HG03196 (cell line): ENCODE data around the gene HDAC11.

Experiments used
- ATAC-seq: cut with Tn5 transposase; IDR thresholded peaks from one replicate; pipeline ENCODE4 v1.9.1; 2021; ENCODE audit not compliant: unreplicated experiment

The HDAC11 gene

DNA sequence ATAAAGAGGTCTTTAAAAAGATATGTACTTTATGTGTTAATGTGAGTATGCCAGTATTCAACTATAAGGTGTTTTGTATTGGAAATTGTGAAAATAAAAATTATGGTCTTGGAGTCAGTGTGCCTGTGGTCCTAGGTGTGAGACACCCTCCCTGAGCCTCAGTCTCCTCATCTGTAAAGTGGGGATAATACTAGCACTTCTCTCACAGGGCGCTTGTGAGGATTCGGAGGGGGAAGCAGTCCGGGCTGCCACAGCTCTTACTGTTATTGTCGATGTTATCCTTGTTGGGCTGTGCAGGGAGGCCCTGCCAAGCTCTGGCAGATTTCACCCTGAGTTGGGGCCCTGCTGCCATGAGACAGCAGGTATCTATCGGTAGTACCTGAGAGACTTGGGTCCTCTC lies 42.1 kb downstream of the HDAC11 start:
- no peak for ATAC-seq

DNA sequence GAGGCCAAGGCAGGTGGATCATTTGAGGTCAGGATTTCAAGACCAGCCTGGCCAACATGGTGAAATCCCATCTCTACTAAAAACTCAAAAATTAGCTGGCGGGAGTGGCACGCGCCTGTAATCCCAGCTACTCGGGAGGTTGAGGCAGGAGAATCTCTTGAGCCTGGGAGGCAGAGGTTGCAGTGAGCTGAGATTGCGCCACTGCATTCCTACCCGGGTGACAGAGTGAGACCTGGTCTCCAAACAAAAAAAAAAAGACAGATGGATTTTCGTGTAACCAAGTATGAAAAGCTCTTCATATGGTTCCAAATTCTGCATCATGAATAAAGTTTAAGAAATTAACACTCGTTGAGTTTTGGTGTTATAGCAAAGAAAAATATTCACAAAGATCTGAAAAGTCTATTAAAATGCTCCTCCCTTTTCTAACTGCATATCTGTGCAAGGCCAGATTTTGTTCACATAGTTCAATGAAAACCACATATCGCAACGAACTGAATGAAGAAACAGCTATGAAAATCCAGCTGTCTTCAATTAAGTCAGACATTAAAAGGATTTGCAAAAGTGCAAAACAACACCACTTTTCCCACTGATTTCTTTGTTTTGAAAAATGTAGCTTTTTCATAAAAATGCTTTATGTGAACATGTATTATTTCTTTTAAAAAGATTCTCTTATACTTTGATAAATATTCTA lies 45.0 kb downstream of the HDAC11 start:
- ATAC-seq = no peak

DNA sequence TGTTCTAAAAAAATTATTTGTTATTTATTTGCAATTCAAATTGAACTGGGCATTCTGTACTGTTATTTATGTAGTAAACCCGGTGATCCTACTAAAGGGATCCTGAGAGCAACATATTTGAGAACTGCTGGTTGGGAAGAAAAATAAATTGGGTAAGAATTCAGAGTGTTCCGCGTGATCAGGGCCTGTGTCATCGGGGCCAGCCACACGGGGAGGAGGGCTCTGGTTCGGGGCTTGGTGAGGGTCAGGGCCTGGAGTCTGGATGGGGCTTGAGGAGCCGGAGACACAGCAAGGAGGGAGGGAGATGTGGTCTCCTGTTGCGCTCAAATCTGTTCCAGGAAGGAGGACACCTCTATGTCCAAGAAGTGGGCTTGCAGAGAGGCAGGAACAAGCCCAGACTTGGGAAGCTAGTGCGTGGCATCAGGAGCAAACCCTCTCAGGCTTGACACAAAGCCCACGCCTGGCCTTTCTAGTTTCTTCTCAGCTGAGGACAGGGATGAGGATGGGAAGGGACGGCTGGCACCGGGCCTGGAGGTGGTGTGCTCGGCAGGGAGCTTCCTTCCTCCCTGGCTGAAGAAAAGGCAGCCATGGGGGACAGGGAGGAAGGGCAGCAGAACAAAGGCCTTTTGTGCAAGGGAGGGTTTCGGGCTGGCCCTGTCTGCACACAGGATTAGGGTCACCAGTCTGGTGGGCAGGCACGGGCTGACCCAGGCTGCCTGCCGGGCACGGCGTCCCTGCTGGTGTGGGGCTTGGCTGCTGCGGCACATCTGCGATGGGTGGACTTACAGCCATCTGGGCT lies 45.9 kb downstream of the HDAC11 start:
- no peak for ATAC-seq

DNA sequence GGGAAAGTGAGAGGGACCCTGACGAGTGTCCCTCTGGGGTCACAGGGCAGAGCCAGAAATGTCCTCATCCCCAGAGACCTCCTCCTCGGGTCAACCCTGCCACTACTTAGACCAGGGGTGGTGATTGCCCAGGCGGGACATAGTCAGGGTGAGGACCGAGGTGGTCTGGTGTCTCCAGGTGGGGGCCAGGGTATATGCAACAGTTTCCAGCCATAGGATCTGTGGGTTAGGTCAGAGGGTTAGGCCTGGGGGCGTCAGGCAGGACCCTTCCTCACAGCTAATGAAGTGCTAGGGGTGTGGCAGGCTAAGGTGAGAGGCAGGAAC lies 46.5 kb downstream of the HDAC11 start:
- ATAC-seq = no peak

DNA sequence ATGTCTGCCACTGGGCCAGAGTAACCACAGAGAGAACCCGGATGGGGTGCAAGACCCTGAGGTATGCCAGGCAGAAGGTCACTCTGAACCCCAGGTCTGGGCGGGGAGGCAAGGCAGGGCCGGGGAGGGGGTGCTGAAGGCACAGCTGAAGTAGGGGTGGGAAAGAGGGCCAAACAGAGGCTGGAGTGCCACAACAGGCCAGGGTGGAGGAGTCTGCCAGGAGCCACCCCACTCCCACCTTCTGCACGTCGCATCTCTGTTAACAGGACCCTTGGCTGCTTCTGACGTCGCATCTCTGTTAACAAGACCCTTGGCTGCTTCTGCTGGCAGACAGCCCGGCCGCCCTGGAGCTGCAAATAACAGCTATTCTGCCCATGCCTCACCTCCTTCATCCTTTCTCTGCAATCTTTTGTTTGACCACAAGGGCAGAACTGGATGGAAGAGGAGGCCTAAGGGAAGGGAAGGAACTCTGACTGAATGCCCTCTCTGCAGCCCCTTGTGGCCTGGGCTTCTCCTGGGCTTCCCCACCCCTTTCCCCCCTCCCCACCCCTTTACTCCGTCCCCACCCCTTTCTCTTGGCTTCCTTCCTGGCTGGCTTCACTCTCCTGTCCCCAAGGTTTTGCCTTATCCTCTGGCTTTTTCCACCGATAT lies 48.2 kb downstream of the HDAC11 start:
- ATAC-seq = no peak

DNA sequence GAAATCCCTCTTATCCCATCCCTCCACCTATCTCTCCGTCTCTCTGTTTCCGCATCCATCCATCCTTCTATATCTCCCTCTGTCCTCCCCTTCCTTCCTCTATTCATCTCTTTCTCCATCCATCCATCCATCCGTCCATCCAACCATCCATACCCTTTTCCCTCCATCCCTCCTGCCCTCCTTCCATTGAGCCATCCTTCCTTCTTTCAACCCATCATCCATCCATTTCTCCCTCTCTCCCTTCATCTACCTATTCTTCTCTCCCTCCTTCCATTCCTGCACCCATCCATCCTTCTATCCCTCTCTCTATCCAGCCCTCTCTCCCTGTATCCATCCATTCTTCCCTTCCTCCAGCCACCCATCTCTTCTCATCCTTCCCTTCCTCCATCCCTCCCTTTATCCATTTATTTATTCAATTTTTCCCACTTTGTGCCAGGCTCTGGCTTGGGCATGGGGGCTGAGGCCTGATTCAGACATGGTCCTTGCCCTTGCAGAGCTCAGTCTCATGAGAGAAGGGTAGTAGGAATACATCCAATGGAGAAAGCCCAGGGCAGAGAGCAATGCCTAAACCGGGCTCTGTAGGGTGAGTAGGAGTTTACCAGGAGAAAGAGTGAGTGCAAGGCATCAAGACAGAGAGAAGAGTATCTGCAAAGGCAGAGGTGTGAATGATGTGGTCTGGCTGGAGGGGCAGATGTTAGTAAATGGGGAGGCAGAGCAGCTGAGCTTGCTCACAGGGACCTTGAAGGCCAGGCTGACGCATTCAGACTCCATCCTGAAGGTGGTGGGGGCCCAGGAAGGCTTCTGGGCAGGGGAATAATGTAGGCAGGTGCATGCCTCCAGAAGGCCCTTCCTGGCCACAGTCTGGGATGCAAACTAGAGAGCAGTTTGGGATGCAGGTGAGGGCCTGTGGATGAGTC lies 49.3 kb downstream of the HDAC11 start:
- no peak for ATAC-seq

DNA sequence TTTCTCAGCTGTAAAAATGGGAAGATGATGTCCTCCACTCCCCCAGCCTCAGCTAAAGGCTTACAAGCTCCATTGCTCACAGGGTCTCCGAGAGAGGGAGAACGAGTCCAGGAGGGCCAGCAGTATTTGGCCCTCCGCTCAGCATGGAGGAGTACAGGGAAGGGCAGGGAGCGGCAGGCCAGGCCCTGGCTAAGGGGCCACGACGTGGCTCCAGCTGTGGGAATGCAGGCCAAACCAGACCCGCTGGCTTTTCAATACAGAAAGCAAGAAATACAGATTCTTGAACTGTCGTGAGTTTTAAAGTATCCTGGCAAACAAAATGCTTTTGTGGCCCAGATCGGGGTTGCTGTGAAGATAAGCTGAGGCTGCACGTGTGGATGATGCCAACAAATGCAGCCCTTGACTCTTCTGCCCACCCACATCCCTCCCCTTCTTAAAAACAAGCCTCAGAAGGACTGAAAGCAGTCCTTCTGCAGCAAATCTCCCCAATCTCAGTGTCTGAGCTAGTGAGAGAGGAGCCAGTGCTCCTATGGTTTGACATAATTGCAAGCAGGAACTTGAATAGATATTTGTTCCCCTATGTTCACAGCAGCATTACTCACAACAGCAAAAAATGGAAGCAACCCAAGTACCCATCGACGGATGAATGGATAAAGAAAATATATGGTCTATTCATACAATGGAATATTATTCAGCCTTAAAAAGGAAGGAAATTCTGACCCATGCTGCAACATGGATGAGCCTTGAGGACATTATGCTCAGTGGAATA lies 50.3 kb downstream of the HDAC11 start:
- ATAC-seq = no peak

DNA sequence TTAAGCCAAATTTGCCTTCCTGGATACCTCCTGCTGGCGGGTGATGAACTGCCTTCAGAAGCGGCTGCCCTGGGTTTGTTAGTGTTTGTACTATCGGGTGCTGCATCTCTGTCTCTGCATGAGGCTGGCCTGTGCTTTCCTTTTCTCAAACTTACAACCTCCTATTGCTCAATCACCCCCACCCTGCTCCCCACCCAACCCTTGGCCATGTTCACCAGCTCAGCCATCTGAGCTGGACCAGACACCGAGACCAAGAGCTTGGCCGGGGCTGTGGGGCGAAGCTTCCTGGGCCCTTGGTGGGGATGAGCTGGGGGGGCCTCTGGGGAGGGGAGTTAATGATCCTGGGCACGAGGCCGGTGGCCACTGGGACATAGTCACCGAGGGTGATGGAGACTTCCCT lies 52.0 kb downstream of the HDAC11 start:
- no peak for ATAC-seq

DNA sequence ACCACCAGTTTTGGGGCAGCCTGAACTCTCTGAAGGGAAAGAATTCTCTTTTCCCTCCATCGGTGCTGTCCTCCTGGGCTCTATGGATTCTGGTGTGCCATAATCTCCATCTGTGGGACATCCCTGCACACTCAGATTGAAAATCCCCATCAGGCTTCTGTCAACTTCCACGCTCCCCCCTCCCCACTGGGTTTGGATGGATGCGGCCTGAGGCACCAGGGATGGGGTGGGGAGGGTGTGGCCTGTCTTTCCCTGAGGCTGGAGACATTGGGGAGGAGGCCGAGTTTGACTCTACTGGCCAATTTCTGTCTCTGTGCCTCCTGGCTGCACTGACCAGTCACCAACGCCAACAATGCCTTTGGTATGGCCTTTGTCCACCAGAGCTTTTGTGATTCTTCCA lies 52.5 kb downstream of the HDAC11 start:
- no peak for ATAC-seq

DNA sequence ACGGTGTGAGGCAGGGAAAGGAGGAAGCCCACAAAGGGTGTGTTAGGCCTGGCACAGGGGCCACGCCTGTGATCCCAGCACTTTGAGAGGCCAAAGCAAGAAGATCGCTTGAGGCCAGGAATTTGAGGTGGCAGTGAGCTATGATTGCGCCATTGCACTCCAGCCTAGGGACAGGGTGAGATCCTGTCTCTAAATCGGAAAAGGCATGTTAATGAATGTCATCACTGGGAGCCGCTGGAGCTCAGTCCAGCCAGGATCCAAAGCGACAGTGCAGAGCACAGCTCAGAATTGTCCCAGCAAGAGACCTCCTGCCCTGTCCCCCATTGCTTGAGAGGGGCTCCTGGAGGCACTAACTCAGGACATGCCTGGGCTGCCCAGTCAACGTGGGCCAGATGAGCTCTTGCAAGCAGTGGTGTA lies 53.8 kb downstream of the HDAC11 start:
- ATAC-seq = no peak

DNA sequence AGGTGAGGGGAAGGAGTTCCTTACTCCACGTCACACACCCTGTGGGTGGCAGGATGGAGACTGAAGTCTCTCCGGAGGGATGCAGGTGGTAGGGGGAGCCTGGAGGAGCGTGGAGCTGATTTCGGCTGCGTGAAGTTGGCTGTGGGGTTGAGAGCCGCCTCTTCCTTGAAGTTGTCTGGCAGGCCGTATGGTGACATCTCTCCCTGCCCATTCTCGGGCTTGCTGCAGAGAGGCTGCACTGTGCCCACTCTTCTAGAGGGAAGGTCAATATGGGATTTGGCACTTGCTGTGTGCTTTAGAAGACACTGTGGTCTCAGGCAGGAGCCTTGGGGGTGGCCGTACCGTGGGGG lies 55.4 kb downstream of the HDAC11 start:
- ATAC-seq = no peak

DNA sequence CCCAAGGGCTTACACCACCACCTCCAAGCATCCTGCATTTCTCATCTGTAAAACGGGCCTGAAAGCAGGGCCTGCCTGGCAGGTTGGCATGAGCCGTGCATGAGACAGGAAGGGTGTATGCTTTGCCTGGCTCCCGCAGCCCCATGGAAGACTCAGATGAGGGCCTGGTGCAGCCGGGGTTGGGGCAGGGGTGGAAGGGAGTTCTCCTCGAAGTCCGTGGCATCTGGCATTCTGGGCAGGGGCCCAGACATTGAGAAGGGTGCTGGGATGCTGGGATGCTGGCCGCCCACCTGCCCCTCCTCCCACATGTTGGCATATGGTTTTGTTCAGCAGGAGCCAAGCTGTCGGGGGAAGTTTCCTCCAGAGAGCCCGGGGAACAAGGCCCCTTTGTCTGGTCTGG lies 55.8 kb downstream of the HDAC11 start:
- no peak for ATAC-seq

DNA sequence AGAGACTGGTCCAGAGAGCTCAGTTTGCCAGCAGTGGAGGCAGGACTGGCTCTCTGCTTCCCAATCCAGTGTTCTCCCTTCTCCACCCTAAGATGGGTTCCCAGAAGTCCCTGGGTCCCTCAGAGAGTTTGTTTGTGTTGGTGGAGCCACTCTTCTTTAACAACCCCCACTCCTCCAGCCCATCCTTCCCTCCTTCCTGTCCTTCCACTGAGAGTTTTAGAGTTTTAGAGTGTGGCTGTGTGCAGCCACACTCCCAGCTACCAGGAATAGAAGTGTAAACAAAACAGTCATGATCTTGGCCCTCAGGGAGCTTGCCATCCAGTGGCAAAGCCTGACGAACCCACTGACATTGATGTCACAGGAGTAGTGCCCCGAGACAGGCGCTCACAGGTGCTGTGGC lies 56.3 kb downstream of the HDAC11 start:
- no peak for ATAC-seq

DNA sequence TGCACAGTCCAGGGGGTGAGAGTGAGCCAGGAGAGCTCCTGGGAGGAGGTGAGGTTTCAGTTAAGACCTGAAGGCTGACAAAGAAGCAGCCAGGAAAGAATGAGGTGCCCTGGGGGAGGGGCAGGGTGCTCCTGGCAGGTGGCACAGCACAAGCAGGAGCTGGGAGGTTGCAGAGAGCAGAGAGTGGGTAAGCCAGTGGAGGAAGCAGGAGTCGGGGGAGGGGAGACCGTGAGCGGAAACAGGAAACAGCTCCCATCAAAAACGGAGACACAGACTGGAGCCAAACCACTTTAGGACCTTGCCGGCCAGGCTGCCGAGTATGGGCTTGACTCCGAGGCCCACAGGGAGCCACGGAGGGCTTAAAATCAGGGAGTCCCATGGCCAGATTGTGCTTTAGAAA lies 56.7 kb downstream of the HDAC11 start:
- ATAC-seq = no peak

DNA sequence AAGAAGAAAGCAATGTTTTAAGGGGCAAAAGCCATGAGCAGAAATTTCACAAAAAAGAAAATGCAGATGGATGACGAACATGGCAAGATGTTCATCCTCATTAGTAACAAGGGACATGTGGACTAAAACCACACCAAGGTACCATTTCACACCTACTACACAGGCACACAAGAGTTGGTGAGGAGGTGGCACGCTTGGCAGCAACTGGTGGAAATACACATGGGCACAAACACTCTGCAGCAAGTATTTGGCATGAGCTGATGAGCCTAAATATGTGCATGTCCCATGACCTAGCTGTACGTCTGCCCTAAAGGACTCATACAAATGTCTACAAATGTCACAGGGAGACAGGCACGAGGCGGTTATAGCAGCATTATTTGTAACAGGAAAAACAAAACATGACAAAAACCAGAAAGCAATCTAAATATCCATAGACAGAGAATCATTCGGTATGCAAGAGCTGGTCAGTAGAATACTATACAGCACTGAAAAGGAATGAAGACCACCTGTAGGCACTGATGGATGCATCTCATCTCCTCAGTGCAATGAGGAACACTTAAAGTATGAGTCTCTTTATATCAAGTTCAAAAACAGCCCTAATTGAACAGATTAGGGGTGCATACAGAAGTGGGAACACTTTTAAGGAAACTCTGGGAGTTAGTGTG lies 57.3 kb downstream of the HDAC11 start:
- no peak for ATAC-seq

DNA sequence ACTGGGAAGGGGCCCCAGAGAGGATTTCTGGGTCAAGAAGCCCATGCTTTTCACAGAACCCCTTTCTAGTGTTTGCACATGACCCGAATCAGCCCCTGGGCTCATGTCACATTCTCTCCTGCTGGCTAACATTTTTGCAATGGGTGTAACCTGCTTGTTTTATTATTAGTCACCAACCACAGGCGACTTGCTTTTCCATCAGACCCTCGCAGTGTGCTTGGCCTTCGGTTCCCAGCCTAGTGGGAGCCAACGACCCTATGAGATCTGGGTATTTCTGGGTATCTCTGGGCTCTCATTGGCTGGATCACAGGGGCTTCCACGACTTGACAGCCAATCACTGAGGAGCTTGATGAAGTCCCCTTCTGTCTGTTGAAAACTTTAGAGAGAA lies 57.8 kb downstream of the HDAC11 start:
- ATAC-seq = no peak

DNA sequence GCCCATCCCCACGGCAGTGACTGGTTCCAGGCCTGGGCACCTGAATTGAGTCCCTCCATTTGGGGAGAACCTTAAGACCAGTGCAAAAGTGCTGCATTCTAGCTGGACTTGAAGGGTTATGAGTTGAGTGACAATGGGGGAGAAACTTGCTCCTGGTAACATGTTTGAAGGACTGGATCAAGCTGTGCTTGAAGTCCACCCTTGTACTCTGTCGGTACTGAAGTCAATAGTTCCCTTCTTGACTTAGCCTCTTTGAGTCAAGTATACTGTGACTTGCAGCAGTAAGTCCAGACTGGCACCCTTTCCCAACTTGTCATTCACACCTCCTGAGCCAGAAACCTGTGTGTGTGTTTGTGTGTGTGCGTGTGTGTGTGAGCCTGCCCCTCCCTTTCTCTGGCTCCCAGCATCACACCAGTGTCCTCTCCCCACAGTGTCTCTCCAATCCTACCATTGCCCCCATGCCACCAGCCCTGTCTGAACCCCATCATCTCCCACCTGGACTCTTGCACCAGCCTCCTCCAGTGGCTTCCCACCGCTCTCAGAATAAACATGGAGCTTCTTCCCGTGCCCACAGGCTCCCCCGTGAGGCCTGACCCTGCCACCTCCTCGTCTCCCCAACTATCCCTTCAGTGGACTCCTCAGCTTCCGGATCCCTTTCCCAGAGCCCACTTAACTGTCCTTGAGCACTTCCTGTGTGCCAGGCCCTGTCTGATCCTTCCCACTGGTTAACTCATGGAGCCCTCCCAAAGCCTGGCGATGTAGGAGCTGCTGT lies 58.6 kb downstream of the HDAC11 start:
- ATAC-seq = no peak

DNA sequence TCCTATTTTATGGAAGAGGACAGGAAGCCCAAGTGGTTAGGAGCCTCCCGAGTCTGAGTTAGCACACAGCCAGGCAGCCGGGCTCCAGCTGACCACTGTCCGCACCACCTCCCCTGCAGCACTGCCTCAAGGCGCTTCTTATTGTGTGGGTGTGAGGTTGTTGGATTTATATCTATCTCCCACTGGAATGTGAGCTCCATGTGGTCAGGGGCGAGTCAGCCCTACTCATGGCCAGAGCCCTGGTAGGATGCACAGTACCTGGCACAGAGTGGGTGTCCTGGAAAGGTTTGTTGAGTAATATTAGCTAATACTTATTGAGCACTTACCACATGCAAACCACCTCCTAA lies 59.2 kb downstream of the HDAC11 start:
- ATAC-seq = no peak

DNA sequence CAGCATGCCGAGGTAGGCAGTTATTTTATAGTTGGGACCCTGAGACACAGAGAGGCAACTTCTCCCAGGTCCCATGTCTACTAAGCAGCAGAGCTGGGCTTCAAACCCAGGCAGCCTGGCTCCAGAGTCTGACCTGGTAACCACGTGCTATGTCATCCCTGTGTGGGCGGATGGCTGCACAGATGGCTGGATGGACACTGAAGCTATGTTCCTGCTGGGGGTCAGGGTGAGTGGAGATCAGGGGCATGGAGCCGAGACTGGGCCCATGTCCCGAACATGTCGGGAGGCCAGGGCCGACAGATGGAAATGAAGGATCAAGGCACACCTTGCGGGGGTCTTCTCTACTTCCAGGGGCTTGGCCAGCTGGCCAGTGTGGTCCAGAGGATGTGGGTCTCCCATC lies 59.6 kb downstream of the HDAC11 start:
- no peak for ATAC-seq
